ENCODE measurements around the gene TM4SF18.
A peak's percentile ranks its signal among the peaks of the same experiment; 100 is the strongest.

TM4SF18 gene

DNA sequence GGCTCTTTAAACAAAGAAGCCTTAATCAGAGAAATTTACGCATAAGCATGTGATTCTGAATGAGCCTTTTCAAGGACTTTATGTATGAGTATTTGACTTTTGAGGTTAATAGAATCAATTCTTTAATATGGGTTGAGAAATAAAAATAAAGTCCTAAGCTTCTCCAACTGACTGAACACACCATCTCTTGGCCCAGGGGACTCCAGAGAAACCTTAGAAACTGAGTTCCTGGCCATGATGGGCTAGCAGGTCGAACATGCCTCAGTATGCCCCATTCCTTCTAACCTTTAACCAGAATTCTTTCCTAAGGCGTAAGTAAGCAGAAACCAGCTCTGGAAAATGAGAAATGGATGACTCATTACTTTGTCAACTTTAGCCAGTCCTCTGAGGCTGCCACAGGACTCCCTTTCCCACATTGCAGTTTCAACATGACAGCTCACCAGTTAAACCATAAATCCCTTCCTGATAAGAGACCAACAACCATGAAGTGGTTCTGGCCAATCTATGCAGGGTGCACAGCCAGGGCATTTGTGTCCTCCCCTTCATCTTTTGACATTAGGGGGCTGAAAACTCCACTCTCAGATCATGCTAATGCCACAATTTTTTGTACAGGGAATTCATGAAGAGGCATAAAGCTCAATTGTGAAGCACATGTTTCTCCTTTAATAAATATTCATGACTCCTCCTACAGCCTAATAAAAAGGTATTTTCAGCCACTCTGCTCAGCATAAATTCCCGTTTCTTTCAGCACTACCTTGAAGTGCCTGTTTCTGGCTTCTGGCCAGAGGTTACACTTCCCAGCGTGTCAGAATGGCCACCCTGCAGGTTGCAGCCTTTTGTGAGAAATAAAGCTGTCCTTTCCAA is 33.3 kb downstream of the TM4SF18 start:
- DNase-seq, result peak in 4 of 42 donors; percentile 1 to 21 (median 12)

DNA sequence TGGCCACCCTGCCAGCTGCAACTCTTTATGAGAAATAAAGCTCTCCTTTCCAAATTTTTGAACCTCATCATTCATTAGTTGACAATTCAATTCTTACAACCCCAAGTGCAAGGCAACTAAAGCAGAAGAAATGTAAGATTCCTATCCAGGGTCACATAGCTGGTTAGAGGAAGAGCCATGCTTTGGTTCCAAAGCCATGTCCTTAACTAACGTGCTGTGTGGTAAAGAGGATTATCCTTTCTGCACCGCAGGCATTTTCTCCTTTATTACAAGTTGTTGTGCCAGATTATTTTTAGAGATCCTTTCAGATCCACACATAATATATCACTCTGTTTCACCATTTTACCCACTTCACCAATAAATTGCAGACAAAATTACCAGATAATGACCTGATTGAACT is 36.5 kb downstream of the TM4SF18 start:
- intact Hi-C loops (cut with DNase I), result no loop called here
- DNase-seq, result no peak

More for the DNA sequence above, 33.3 kb downstream of the TM4SF18 start:
- intact Hi-C loops (cut with DNase I), result no loop called here

DNA sequence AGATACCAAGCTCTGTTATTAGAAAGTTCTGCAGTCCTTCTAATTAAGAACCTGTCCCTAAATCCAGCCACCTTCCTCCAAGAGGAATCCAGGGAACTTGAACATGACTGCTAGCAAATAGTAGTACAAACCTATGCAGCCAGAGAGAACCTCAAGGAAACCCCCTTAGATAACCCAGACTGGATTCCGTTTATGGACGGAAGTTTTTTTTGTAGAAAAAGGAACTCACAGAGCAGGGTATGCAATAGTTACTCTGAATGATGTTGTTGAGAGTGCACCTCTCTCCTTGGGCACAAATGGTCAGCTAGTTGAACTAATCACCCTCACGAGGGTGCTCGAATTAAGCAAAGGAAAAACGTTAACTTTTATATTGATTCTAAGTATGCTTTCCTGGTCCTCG is 40.8 kb downstream of the TM4SF18 start:
- DNase-seq, result no peak
- intact Hi-C loops (cut with DNase I), result no loop called here

DNA sequence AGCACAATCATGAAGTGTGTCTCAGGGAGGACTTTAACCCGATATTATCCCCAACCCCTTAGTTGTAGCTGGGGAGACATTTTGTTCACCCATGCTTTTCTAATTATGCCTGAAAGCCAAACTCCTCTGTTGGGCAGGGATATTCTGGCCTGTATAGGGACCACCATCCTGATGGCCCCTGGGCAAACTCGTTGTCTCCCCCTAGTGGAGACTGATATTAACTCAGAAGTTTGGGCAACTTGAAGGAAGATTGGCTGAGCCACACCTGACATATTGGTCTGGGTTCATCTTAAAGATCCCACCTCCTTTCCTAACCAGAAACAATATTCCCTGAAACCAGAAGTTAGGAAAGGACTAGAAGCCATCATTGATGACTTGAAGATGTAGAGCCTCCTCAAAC is 42.3 kb downstream of the TM4SF18 start:
- intact Hi-C loops (cut with DNase I), result no loop called here
- DNase-seq, result no peak

DNA sequence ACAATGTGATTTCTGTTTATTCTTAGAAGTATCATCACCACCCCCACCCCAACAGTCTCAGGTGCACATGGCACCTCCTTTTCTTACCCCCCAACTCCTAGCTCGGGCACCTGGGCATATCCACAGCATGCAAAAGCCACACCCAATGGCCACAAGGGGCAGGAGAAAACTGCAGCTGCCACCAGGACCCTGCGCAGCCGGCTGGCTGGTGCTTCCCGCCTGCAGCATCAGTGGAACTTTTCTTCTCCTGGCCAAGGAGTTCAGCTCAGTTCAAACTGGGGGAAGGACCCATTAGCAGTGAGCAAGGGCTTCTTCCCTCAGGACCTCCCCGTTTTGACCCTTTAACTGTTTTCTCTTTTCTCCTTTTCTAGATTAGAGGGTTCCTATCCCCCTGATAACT is 44.8 kb downstream of the TM4SF18 start:
- intact Hi-C loops (cut with DNase I), result no loop called here
- no peak for DNase-seq

DNA sequence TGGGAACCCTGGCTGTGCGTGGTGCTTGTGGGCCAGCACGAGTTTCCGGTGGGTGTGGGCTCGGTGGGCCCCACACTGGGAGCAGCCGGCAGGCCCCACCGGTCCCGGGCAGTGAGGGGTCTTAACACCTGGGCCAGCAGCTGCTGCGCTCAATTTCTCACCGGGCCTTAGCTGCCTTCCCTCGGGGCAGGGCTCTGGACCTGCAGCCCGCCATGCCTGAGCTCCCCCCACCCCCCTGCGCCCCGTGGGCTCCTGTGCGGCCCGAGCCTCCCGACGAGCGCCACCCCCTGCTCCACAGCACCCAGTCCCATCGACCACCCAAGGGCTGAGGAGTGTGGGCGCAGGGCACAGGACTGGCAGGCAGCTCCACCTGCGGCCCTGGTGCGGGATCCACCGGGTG is 49.4 kb downstream of the TM4SF18 start:
- DNase-seq, result no peak
- intact Hi-C loops (cut with DNase I), result no loop called here

DNA sequence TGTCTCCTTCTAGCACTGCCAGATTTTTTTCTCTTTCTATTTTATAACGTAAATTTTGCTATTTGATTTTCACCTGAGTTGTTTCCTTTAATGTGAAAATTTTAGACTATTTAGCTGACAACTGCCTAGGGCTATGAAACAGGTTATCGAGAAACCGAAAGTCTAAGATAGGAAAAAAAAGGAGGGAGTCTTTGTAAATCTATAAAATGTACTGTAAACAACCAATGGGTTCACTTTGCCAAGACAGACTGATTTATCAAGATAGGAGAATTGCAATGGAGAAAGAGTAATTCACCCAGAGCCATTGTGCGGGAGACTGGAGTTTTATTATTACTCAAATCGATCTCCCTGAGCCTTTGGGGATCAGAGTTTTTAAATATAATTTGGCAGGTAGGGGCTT is 50.0 kb downstream of the TM4SF18 start:
- intact Hi-C loops (cut with DNase I), result no loop called here
- DNase-seq, result no peak

DNA sequence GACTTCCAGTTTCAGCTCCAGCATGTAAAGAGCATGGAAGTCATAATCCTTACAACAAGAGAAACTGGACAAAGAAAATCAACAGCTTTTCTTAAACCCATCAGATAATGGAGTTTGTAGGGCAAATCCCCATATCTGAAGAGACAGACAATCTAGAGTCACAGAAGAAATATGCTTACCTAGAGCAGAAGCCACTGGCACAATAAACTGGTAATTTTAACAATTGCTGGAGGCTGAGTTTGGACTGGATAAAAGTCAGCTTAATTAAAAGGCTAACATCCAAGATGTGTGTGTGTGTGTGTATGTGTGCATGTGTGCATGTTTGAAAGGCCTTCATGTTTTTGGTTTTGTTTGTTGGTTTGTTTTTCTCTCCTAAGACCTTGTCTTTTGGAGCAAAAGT is 50.6 kb downstream of the TM4SF18 start:
- no peak for DNase-seq
- intact Hi-C loops (cut with DNase I), result no loop called here

DNA sequence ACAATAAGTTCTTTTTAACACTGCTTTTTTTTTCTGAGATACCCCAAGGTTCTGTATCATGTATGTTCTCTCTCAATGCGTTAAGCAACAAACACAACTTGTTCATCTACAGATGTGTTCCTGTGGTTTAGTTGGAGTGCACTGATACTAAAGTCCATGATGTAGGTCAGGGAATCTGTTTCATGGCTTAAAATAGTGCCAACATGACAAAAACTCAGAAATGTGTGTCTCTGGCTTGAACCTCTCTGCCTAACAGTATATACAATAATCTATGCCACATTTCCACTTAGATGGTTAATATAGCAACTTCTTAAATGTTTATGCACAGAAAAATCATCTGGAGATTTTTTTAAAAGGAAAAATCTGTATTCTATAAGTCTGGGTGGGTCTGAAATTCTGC is 51.1 kb downstream of the TM4SF18 start:
- intact Hi-C loops (cut with DNase I), result no loop called here
- no peak for DNase-seq

DNA sequence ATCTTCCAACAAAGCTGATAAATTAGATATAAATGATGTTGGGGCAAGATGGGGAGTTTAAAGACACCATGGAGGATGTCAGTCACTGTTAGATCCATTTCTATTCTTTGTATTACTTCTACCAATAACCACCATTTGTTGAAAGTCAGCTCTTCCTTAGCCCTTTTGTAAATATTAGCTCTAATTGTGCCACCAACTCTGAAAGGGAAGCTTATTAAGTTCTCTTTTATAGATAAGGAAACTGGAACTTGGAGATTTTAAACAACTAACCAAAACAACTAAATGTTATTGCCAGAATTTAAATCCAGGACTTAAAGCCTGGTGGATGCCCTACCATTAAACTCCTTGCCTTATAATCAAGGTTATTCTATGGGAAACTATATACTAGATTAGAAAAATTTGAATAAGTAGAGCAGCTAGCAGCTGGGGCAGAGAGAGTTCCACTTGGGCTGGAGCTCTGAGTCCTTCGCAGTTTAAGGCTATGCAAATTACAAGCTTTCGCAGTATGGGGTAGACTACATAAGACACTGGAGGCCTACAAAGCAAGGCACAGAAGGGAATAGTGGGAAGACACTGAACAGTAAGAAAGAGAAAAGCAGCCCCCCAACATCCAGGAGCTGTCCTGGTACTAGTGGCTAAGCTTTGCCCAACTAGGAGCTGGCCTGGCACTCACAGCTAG is 52.6 kb downstream of the TM4SF18 start:
- DNase-seq, result no peak

DNA sequence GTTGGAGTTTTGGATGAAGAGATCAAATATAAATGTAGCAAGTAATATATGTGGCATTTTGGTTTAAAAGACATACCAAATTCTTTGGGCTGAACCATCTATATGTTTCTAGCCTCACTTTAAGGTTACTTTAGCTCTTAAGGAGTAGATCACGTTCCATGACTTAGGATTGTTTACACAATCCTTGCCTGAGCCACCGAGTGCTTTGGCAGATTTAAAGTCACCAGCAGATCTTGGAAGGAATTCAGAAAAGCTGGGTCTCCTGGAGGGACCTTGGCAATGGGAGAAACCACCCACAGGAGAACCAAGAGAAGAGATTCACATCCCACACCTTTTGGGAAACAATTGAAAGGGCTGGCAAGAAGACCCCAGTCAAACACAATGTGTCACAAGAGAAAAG is 54.5 kb downstream of the TM4SF18 start:
- intact Hi-C loops (cut with DNase I), result loop anchor here (10.0 kb wide), 1 partner anchor 554 kb away; no protein-coding TSS in a partner anchor

More for the DNA sequence above, 52.6 kb downstream of the TM4SF18 start:
- intact Hi-C loops (cut with DNase I), result no loop called here

DNA sequence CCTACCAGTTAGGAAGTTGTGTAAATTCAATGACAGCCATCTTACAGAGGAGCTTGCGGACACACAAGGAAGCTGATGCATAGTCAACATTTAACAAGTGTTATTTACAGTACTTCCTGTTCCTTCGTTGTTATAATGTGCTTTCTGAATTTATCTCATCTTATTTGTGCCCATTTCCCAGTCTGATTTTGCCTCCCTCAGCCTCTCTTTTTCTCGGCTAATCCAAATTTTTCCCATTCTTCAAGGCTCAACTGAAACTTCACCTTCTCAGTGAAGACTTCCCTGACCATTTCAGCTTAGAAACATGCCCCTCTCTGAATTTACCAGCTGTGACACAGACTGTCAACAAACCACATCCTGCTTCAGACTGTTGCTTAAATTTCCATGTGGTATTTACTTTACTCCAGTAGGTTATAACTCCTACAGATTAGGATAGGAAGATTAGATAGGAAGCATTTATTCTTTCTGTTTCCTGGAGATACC is 56.1 kb downstream of the TM4SF18 start:
- intact Hi-C loops (cut with DNase I), result loop anchor here (10.0 kb wide), 1 partner anchor 553 kb away; no protein-coding TSS in a partner anchor
- no peak for DNase-seq

More for the DNA sequence above, 54.5 kb downstream of the TM4SF18 start:
- DNase-seq, result no peak

DNA sequence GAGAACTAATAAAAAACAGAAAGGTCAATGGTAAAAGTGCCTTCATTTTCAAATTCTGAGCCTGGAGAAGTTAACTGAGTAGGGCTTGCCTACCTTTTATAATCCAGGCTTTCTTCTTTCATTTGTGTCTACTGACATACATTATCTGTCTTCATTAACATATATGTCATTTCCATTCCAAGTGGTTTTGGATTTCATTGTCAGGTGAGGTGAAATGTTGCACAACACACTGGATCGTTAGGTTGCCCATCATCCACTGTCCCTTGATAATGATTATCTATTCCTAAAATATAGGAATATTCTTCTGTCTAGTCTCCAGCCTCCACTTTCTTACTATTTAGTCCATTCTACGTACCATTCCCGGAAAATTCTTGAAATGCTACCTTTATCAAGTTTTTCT is 56.8 kb downstream of the TM4SF18 start:
- intact Hi-C loops (cut with DNase I), result loop anchor here (10.0 kb wide), 1 partner anchor 552 kb away; no protein-coding TSS in a partner anchor
- DNase-seq, result no peak

DNA sequence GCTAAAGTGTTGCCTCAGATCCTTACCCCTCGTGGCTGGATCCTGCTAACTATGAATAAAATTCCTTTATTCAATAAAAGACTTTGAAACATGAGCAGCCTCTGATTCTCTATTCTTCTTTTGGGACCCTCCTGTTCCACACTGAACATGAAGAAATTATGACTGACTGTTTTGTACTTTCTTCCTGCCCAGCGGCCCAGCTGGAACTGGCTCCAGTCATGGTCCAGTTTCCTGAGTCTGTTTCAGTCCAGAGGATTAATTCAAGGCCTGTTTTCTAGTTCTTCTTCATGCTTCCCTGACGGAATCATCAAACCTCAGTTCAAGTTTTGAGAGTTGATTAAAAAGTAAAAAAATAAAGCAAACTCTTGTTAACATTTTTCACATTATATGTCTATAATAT is 59.2 kb downstream of the TM4SF18 start:
- no peak for DNase-seq
- intact Hi-C loops (cut with DNase I), result loop anchor here (5.0 to 10.0 kb wide), 3 partner anchors 152 to 549 kb away; no protein-coding TSS in a partner anchor

DNA sequence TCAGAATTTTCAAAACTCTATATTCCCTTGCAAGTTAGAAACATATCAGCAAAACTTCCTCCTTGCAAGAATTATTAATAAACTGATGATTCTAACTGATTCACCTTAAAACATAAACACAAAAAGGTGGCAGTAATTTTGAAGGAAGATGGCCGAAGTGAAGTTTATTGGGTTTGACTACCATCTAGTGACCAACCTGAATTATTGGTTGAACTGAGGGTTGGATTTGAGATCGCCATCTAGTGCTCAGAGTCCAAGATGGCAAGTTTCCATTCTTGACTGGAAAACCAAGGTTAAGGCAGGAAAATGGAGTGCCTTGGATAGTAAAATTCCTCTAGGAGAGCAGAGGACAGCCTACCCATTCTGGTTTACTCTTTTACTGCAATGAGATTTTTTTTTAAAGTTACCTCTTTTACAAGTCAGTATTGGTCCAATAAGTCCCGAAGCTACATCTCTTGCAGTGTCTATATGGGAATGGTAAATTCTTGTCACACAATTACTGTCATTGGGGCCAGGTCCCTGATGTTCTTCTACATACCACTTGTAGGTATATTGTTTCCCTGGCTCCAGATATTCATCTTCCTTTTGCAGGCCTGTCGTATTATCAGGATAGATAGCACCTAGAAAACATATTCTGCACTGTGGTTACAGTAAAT is 60.2 kb downstream of the TM4SF18 start:
- intact Hi-C loops (cut with DNase I), result loop anchor here (5.0 to 10.0 kb wide), 3 partner anchors 151 to 548 kb away; no protein-coding TSS in a partner anchor
- DNase-seq, result peak in 28 of 42 donors; percentile 18 to 82 (median 57)

DNA sequence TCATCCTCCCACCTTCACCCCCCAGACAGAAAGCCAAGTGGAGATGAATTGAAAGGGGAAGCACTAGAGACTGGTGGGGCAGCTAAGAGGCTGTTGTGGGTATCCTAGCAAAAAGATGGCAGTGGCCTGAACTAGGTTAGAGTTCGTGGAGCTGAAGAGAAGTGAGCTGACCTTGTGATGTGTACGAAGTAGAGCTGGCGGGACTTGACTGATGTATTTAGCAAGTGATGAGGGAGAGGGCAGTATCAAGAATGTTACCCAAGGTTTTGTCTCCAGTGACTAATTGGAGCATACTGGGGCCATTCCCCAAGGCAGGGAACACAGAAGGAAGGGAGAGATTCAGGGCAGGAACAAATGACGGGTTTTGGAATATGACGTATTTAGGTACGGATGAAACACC is 61.8 kb downstream of the TM4SF18 start:
- intact Hi-C loops (cut with DNase I), result loop anchor here (5.0 to 10.0 kb wide), 3 partner anchors 149 to 547 kb away; no protein-coding TSS in a partner anchor
- DNase-seq, result no peak

DNA sequence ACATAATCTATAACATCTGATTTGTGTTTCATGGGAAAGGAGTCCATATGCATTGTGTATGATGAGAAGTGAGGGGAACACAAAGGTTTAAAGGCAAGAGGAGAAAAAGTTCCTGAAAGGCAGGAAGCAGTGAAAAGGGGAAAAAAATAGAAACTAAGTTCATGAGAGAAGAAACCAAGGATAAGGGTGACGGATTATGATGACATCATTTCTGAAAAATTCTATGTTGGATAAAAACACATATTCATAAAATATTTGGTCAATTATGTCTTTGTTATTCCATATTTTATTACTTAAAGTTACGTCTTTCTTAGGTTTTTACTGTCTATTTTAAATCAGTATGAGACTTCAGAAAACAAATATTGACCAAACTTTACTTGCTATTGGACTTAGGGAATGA is 63.3 kb downstream of the TM4SF18 start:
- no peak for DNase-seq
- intact Hi-C loops (cut with DNase I), result loop anchor here (5.0 to 10.0 kb wide), 3 partner anchors 148 to 545 kb away; no protein-coding TSS in a partner anchor

DNA sequence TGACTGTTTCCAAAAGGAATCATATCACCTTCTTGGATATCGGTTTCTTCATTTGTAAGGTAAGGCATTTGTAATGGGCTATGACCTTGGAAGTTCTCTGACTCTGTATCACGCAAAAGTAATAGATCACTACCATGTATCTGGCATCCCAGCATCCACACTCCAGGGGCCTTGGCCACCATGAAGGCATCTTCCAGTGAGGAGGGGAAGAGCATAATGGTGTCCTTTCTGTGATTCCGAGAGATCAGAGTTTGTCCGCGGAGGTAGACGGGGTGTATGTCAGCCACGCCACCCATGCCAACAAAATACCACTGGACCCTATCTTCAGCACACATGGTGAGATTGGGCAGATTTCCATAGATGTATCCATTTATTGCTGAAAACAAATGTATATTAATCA is 63.7 kb downstream of the TM4SF18 start:
- intact Hi-C loops (cut with DNase I), result loop anchor here (5.0 to 10.0 kb wide), 3 partner anchors 147 to 545 kb away; no protein-coding TSS in a partner anchor
- no peak for DNase-seq

Measured in head of caudate nucleus (tissue), 42 donors.